PC-9 (cell line): ENCODE data around the gene VAC14. TPM values are rescaled to one million over a fixed set of nuclear protein-coding genes. Genes with fewer than 3 reads are reported as not detected.
"Not testable (repeated sequence)": the region's sequence is repeated elsewhere in the genome, so short reads cannot be mapped to it uniquely, and the experiment has no call there.

ENCODE experiments used
- BruUV-seq: library from RNA; stranded (reverse); fragments of 400-500 nt; replicated peaks from 2 replicates; lab custom pipeline; 2021; lab: Mats Ljungman, UMichigan
- CTCF ChIA-PET: fragments of 300-600 bp; sonication (Branson Sonifier 250); formaldehyde crosslinking; loops from one replicate; lab custom pipeline; 2022; ENCODE audit warnings: antibody characterized with exemption; lab: Charles Lee
- POLR2A ChIA-PET: fragments of 300-600 bp; sonication (Branson Sonifier 250); formaldehyde crosslinking; loops from one replicate; lab custom pipeline; 2022; ENCODE audit warnings: antibody characterized with exemption; ENCODE audit not compliant: unreplicated experiment; lab: Charles Lee
- DNase-seq, 2 experiments: peaks; one replicate each; pipeline versions ENCODE4 v3.0.0 to v3.0.0-alpha.2; 2015 to 2022; ENCODE audit warnings: mixed read lengths in 1 of 2
- H2AFZ ChIP-seq: fragments of 200-600 bp; sonication (generic); 2 replicates; pipeline ENCODE4 v1.8.1; 2017; ENCODE audit warnings: antibody characterized with exemption
- H3F3A ChIP-seq: fragments of 200-600 bp; sonication (generic); 2 replicates; pipeline ENCODE4 v1.8.1; 2017; ENCODE audit warnings: antibody characterized with exemption, mild to moderate bottlenecking, low read depth; ENCODE audit not compliant: insufficient read depth
- H3K27ac ChIP-seq: fragments of 200-600 bp; sonication (generic); 2 replicates; pipeline ENCODE4 v1.6.1; 2016; ENCODE audit warnings: mixed run types
- H3K27me3 ChIP-seq: fragments of 200-600 bp; sonication (generic); 2 replicates; pipeline ENCODE4 v1.6.1; 2016; ENCODE audit warnings: low read depth, mixed run types; ENCODE audit not compliant: insufficient read depth
- H3K36me3 ChIP-seq: fragments of 200-600 bp; sonication (generic); 2 replicates; pipeline ENCODE4 v1.6.1; 2016; ENCODE audit warnings: low read depth, mixed run types
- H3K4me1 ChIP-seq: fragments of 200-600 bp; sonication (generic); replicated peaks from 2 replicates; pipeline ENCODE4 v1.6.1; 2016; ENCODE audit warnings: mixed run types; ENCODE audit not compliant: insufficient read depth
- H3K4me2 ChIP-seq: fragments of 200-600 bp; sonication (generic); 2 replicates; pipeline ENCODE4 v1.6.1; 2017; ENCODE audit warnings: mixed run types
- H3K4me3 ChIP-seq: fragments of 200-600 bp; sonication (generic); 2 replicates; pipeline ENCODE4 v1.6.1; 2016; ENCODE audit warnings: mixed run types
- H3K79me2 ChIP-seq: fragments of 200-600 bp; sonication (generic); 2 replicates; pipeline ENCODE4 v1.6.1; 2017; ENCODE audit warnings: low read depth, mixed run types
- H3K9me2 ChIP-seq: fragments of 200-600 bp; sonication (generic); 2 replicates; pipeline ENCODE4 v1.8.1; 2017; ENCODE audit warnings: mild to moderate bottlenecking; ENCODE audit not compliant: insufficient read depth
- H3K9me3 ChIP-seq: fragments of 200-600 bp; sonication (generic); 2 replicates; pipeline ENCODE4 v1.8.1; 2016; ENCODE audit warnings: low read depth; ENCODE audit not compliant: insufficient read depth
- H4K20me1 ChIP-seq: fragments of 200-600 bp; sonication (generic); 2 replicates; pipeline ENCODE4 v1.8.1; 2017; ENCODE audit not compliant: insufficient read depth
- EZH2 ChIP-seq: fragments of 200-600 bp; sonication (generic); IDR thresholded peaks from 2 replicates; pipeline ENCODE4 v1.8.0; 2017; ENCODE audit warnings: antibody characterized with exemption, low read depth
- intact Hi-C: fragments of 100-400 bp; cut with micrococcal nuclease; formaldehyde crosslinking; loops from one replicate; pipeline ENCODE4 v1.10.0; 2022; ENCODE audit not compliant: unreplicated experiment
- total RNA-seq: library from RNA; stranded (reverse); gene quantifications from 2 replicates; pipeline ENCODE4 v1.2.3, GENCODE V29; 2021
- TF ChIP-seq, protein P1 (sequence below): fragments of 200-600 bp; sonication (generic); conservative IDR thresholded peaks from 2 replicates; pipeline ENCODE4 v1.6.1; 2017; ENCODE audit warnings: mixed run types, antibody characterized with exemption, mild to moderate bottlenecking, moderate library complexity

VAC14 gene
- total RNA-seq, 1 experiment from 2014 or later = 46.8 TPM

DNA sequence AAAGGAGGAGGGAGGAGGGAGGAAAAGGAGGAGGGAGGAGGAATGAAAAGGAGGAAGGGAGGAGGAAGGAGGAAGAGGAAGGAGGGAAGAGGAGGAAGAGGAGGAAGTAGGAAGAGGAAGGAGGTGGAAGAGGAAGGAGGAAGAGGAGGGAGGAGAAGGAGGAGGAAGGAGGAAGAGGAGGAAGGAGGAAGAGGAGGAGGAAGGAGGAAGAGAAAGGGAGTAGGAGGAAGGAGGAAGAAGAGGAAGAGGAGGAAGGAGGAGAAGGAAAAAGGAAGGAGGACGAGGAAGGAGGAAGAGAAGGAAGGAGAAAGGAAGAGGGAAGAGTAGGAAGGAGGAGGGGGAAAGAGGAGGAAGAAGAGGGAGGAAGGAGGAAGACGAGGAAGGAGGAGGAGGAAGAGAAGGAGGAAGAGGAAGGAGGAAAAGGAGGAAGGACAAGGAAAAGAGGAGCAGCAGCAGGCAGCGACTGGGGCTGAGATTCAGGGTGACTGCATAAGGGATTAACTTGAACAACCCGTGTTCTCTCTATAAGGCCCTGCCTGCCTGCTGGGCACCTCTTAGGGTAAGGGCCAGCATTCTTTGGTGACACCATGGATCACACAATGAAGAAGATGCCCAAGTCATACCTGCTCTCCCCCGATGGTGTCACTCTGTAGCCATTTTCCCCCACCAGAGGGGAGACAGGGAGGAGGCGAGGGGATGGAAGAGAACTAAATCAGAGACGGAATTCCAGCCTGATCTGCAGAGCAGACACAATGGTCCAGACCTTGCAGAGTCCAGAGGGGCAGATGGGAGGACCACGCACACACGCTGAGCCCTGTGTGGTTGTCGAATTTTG, 156.0 kb downstream of the VAC14 start:
- DNase-seq = no peak
- Histone ChIP-seq H3K36me3 (no peaks in the 10 kb centered on the region), H2AFZ (no peak overlapping the region), H3K4me3 (no peak overlapping the region), H3K9me3 (no peaks in the 10 kb centered on the region), H3K4me2 (no peak overlapping the region), H3K27me3 (no peaks in the 10 kb centered on the region), H3F3A (peaks cover 7% of the 10 kb centered on the region; the same call in 1 of the 2 replicates), H3K4me1 (no peaks in the 10 kb centered on the region), H3K79me2 (no peaks in the 10 kb centered on the region), H3K27ac (no peak overlapping the region), H3K9me2 (no peaks in the 10 kb centered on the region), H4K20me1 (no peaks in the 10 kb centered on the region)
- intact Hi-C loops = no loop called here
- ChIA-PET CTCF (no interaction called here), POLR2A (no interaction called here)
- BruUV-seq = no TSS peak
- TF ChIP-seq, protein P1, sequence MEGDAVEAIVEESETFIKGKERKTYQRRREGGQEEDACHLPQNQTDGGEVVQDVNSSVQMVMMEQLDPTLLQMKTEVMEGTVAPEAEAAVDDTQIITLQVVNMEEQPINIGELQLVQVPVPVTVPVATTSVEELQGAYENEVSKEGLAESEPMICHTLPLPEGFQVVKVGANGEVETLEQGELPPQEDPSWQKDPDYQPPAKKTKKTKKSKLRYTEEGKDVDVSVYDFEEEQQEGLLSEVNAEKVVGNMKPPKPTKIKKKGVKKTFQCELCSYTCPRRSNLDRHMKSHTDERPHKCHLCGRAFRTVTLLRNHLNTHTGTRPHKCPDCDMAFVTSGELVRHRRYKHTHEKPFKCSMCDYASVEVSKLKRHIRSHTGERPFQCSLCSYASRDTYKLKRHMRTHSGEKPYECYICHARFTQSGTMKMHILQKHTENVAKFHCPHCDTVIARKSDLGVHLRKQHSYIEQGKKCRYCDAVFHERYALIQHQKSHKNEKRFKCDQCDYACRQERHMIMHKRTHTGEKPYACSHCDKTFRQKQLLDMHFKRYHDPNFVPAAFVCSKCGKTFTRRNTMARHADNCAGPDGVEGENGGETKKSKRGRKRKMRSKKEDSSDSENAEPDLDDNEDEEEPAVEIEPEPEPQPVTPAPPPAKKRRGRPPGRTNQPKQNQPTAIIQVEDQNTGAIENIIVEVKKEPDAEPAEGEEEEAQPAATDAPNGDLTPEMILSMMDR = no peak
- TF ChIP-seq EZH2 = no peak

DNA sequence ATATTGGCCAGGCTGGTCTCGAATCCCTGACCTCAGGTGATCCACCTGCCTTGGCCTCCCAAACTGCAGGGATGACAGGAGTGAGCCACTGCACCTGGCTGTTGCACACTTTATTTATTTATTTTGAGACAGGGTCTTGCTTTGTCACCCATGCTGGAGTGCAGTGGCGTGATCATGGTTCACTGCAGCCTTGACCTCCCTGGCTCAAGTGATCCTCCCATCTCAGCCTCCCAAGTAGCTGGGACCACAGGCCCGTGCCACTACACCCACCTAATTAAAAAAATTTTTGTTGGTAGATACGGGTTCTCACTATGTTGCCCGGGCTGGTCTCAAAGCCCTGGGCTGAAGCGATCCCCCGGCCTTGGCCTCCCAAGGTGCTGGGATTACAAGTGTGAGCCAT, 157.7 kb downstream of the VAC14 start:
- H3K9me2 ChIP-seq, DNase-seq, POLR2A ChIA-PET, intact Hi-C loops, H3K4me1 ChIP-seq, H3K4me2 ChIP-seq, H3K36me3 ChIP-seq, H3F3A ChIP-seq, H3K79me2 ChIP-seq, H4K20me1 ChIP-seq, BruUV-seq, H3K4me3 ChIP-seq, H2AFZ ChIP-seq, H3K9me3 ChIP-seq, CTCF ChIA-PET, H3K27ac ChIP-seq, H3K27me3 ChIP-seq: not testable (repeated sequence)

DNA sequence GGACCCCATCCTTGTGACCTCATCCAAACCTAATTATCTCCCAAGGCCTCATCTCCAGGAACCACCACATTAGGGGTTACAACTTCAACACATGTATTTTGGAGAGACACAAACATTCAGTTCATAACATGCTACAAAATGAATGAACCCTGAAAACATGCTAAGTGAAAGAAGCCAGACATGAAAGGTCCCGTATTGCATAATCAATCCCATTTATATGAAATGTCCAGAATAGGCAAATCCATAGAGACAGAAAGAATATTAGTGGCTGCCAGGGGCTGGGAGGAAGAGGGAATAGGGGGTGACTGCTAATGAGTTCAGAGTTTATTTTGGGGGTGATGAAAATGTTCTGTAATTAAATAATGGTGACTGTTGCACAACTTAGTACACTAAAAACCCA, 158.3 kb downstream of the VAC14 start:
- intact Hi-C loops = no loop called here
- no peaks in the 10 kb centered on the region for H3K27me3 ChIP-seq
- no peaks in the 10 kb centered on the region for H3K4me1 ChIP-seq
- DNase-seq = no peak
- CTCF ChIA-PET = no interaction called here
- no peaks in the 10 kb centered on the region for H3K9me3 ChIP-seq
- H3K4me2 ChIP-seq = no peak overlapping the region
- no peak overlapping the region for H2AFZ ChIP-seq
- peaks cover 2% of the 10 kb centered on the region; the same call in 1 of the 2 replicates for H3F3A ChIP-seq
- H3K79me2 ChIP-seq = no peaks in the 10 kb centered on the region
- H3K4me3 ChIP-seq = no peak overlapping the region
- TF ChIP-seq, protein P1 = no peak
- TF ChIP-seq EZH2 = no peak
- no TSS peak for BruUV-seq
- no peaks in the 10 kb centered on the region for H4K20me1 ChIP-seq
- no peaks in the 10 kb centered on the region for H3K9me2 ChIP-seq
- H3K27ac ChIP-seq = no peak overlapping the region
- POLR2A ChIA-PET = no interaction called here
- H3K36me3 ChIP-seq = no peaks in the 10 kb centered on the region
